Brain microvascular endothelial cell (primary cell): ENCODE data around the gene ARHGEF16.

ENCODE experiments used
- DNase-seq: peaks from one replicate; pipeline ENCODE4 v3.0.0-alpha.2; 2020
- H3K27ac ChIP-seq: fragments of 250-450 bp; sonication (Bioruptor Pico); 2 replicates; pipeline ENCODE4 v1.5.1; 2020; ENCODE audit warnings: mild to moderate bottlenecking, moderate library complexity
- H3K27me3 ChIP-seq: fragments of 250-450 bp; sonication (Bioruptor Pico); replicated peaks from 2 replicates; pipeline ENCODE4 v1.5.1; 2020; ENCODE audit warnings: mild to moderate bottlenecking
- H3K36me3 ChIP-seq: fragments of 250-450 bp; sonication (Bioruptor Pico); replicated peaks from 2 replicates; pipeline ENCODE4 v1.5.1; 2020; ENCODE audit warnings: mild to moderate bottlenecking
- H3K4me3 ChIP-seq: 2 replicates; pipeline ENCODE4 v1.5.1; 2011; ENCODE audit warnings: low read depth, mild to moderate bottlenecking, control low read depth, low read length, moderate library complexity
- in situ Hi-C: cut with HindIII; loops from 2 replicates; pipeline ENCODE4 v1.10.0; 2017; ENCODE audit warnings: low sequenced_read_pairs, low pct_ligation_motif_present
- TF ChIP-seq, protein P1 (sequence below): IDR thresholded peaks from 2 replicates; pipeline ENCODE4 v1.5.1; 2011; ENCODE audit warnings: low read depth, mild to moderate bottlenecking, moderate library complexity, low read length, control low read depth, inconsistent platforms; ENCODE audit errors: missing control alignments

ARHGEF16 gene

DNA sequence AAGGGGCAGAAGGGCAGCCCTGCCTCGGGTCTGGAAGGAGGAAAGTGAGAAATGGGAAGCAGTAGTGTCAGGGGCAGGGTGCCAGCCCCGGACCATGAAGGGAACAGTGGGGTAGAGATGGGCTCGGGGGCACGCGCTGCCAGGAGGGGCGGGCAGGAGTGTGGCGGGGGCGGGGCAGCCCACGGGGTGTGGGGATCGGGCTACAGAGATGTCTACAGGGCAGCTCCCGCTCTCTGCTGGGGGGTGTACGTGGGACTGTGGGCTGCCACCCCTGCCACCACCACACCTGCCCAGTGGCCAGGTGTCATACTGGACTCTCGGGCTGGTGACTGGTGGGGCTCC, 7.4 kb downstream of the ARHGEF16 start:
- H3K4me3 ChIP-seq, result no peak overlapping the region
- no peak overlapping the region for H3K27ac ChIP-seq
- DNase-seq, result no peak
- TF ChIP-seq, protein P1, sequence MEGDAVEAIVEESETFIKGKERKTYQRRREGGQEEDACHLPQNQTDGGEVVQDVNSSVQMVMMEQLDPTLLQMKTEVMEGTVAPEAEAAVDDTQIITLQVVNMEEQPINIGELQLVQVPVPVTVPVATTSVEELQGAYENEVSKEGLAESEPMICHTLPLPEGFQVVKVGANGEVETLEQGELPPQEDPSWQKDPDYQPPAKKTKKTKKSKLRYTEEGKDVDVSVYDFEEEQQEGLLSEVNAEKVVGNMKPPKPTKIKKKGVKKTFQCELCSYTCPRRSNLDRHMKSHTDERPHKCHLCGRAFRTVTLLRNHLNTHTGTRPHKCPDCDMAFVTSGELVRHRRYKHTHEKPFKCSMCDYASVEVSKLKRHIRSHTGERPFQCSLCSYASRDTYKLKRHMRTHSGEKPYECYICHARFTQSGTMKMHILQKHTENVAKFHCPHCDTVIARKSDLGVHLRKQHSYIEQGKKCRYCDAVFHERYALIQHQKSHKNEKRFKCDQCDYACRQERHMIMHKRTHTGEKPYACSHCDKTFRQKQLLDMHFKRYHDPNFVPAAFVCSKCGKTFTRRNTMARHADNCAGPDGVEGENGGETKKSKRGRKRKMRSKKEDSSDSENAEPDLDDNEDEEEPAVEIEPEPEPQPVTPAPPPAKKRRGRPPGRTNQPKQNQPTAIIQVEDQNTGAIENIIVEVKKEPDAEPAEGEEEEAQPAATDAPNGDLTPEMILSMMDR, result no peak
- no peaks in the 10 kb centered on the region for H3K36me3 ChIP-seq
- in situ Hi-C loops, result no loop called here
- H3K27me3 ChIP-seq, result no peaks in the 10 kb centered on the region

DNA sequence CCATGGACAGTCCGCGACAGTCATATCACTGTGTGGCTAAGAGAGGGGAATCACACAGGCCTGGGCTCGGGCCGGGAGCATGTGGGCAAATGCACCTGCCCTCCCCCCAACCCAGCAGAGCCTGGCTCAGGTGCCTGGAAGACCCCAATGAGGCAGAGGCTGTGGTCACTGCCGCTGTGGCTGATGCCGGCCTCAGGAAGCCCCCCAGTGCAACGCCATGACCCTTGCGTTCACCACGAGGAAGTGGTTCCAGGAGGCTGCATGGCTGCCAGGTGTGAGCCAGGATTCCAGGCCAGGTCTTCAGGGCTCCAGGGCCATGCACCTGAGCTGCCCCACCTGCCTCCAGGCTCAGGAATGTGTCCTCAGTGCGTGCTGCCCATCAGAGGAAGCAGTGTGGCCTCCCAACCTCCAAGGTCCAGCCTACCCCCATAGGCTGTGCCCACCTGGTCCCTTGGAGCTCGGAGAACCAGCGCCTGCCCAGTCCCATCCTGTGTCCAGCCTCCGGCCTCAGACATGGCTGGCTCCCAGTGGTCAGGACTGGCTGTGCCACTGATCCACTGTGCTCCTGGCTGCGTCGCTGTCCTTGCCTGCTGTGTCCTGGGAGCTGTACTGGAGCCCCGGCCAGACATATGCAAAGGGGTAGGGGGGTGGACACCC, 8.0 kb downstream of the ARHGEF16 start:
- no peak overlapping the region for H3K4me3 ChIP-seq
- H3K27me3 ChIP-seq, result no peaks in the 10 kb centered on the region
- DNase-seq, result no peak
- in situ Hi-C loops, result no loop called here
- no peak overlapping the region for H3K27ac ChIP-seq
- no peaks in the 10 kb centered on the region for H3K36me3 ChIP-seq
- TF ChIP-seq, protein P1, result no peak

DNA sequence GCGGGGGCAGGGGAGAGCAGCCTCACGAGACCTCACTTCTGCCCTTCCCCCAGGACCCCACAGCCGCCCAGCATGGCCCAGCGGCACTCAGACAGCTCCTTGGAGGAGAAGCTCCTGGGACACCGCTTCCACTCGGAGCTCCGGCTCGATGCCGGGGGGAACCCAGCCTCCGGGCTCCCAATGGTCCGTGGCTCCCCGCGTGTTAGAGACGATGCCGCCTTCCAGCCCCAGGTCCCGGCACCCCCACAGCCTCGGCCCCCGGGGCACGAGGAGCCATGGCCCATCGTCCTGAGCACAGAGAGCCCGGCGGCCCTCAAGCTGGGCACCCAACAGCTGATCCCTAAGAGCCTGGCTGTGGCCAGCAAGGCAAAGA, 8.5 kb downstream of the ARHGEF16 start:
- H3K27me3 ChIP-seq, result no peaks in the 10 kb centered on the region
- no peak overlapping the region for H3K27ac ChIP-seq
- no peak for DNase-seq
- TF ChIP-seq, protein P1, result no peak
- H3K4me3 ChIP-seq, result no peak overlapping the region
- in situ Hi-C loops, result no loop called here
- no peaks in the 10 kb centered on the region for H3K36me3 ChIP-seq

DNA sequence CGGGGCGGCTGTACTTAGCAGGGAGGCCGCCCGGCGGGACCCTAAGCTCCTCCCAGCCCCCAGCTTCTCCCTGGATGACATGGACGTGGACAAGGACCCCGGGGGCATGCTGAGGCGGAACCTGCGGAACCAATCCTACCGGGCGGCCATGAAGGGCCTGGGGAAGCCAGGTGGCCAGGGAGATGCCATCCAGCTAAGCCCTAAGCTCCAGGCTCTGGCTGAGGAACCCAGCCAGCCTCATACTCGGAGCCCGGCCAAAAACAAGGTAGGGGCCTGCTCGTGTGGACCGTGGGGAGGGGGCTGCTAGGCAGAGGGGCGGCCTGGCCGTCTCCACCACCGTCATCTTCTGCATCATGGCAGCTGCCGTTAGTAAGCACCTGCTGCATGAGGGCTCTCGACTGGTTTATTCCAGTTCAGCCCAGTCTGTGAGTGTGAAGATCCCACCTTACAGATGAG, 9.0 kb downstream of the ARHGEF16 start:
- Histone ChIP-seq H3K4me3 (no peak overlapping the region), H3K36me3 (no peaks in the 10 kb centered on the region), H3K27me3 (no peaks in the 10 kb centered on the region), H3K27ac (no peak overlapping the region)
- DNase-seq, result no peak
- TF ChIP-seq, protein P1, result no peak
- in situ Hi-C loops, result no loop called here

DNA sequence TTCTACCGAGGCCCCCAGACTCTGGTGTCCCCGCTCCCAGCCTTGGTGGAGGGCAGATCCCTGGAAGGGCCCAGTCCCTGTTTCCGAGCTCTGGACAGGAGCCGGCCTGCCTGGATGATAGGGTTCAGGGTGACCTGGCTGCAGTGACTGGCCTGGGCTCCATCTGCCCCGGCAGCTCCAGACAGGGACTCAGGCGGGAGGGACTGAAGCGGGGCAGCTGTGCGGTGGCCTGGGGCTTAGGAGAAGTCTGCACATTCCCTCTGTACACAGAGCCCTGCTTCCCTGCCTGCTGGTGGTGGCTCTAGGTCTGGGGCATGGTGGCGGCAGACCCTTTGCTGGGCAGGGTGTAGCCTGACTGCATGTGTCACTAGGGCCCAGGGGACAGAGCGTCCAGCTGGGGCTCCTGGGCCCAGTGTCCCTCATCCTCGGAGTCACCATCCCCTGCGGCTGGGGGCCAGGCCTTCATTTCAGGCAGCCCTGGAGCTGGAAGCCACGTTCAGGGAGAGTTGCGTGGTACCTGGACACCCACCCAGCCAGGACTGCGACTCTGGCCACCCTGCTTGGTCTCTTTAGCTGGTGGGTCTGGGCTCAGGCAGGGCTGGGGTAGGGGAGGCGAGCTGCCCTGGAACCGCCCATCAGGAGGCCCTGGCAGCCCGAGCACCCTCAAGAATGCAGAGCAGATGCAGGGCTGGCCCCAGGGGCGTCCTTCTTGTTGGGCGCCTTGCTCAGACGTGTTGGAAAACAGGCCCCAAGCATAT, 9.6 kb downstream of the ARHGEF16 start:
- TF ChIP-seq, protein P1, result no peak
- in situ Hi-C loops, result no loop called here
- DNase-seq, result no peak
- no peaks in the 10 kb centered on the region for H3K36me3 ChIP-seq
- H3K27ac ChIP-seq, result no peak overlapping the region
- no peak overlapping the region for H3K4me3 ChIP-seq
- H3K27me3 ChIP-seq, result no peaks in the 10 kb centered on the region
